Measurements from ENCODE around the gene CDC42BPB.

DNA sequence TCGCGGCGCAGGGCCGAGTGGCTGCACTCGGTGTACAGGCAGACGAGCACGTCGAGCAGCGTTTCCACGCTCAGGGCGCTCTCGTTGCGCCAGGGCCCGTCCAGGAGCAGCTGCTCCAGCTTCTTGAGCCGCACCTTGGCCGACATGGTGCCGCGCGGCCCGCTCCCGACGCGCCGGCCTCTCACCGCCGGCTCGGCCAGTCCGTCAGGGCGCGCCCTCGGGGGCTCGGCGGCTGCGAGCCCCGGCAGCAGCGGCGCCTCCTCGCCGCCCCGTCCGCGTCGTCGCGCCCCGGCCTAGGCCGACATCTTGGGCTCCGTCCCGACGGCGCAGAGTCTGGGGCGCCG, 349 bp downstream of the CDC42BPB start:
- TF ChIP-seq MATR3 (CRISPR knock-in tag; IDR thresholded peaks at IDR 0.05) (no peak), RBM22 (optimal IDR thresholded peaks at IDR 0.05; ENCODE audit: low read length) (no peak), NBN (conservative IDR thresholded peaks at IDR 0.05) (no peak), ZNF354B (CRISPR knock-in tag; IDR thresholded peaks at IDR 0.05) (no peak), CBX2 (IDR thresholded peaks at IDR 0.05; ENCODE audit: low read depth, low read length) (no peak), CBX2 (CRISPR knock-in tag; IDR thresholded peaks at IDR 0.05; ENCODE audit: low read depth) (no peak), SMAD1 (CRISPR knock-in tag; IDR thresholded peaks at IDR 0.05; ENCODE audit: borderline replicate concordance, low read depth) (no peak), NFIC (IDR thresholded peaks at IDR 0.05; ENCODE audit: low read length) (no peak)
- TF ChIP-seq, protein P1, sequence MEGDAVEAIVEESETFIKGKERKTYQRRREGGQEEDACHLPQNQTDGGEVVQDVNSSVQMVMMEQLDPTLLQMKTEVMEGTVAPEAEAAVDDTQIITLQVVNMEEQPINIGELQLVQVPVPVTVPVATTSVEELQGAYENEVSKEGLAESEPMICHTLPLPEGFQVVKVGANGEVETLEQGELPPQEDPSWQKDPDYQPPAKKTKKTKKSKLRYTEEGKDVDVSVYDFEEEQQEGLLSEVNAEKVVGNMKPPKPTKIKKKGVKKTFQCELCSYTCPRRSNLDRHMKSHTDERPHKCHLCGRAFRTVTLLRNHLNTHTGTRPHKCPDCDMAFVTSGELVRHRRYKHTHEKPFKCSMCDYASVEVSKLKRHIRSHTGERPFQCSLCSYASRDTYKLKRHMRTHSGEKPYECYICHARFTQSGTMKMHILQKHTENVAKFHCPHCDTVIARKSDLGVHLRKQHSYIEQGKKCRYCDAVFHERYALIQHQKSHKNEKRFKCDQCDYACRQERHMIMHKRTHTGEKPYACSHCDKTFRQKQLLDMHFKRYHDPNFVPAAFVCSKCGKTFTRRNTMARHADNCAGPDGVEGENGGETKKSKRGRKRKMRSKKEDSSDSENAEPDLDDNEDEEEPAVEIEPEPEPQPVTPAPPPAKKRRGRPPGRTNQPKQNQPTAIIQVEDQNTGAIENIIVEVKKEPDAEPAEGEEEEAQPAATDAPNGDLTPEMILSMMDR (CRISPR knock-in tag; IDR thresholded peaks at IDR 0.05) = no peak
- TF ChIP-seq, protein P2, sequence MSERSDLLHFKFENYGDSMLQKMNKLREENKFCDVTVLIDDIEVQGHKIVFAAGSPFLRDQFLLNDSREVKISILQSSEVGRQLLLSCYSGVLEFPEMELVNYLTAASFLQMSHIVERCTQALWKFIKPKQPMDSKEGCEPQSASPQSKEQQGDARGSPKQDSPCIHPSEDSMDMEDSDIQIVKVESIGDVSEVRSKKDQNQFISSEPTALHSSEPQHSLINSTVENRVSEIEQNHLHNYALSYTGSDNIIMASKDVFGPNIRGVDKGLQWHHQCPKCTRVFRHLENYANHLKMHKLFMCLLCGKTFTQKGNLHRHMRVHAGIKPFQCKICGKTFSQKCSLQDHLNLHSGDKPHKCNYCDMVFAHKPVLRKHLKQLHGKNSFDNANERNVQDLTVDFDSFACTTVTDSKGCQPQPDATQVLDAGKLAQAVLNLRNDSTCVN (CRISPR knock-in tag; IDR thresholded peaks at IDR 0.05; ENCODE audit: borderline replicate concordance) = no peak
